ENCODE measurements around the gene LRP8.
A peak's percentile ranks its signal among the peaks of the same experiment; 100 is the strongest.
"Not testable (repeated sequence)": the region's sequence is repeated elsewhere in the genome, so short reads cannot be mapped to it uniquely, and the experiment has no call there.

LRP8 gene

GRCh38 chr1:53303243-53303642 lies 24.6 kb downstream of the LRP8 start:
- DNase-seq, result no peak

GRCh38 chr1:53299233-53299632 lies 28.6 kb downstream of the LRP8 start:
- no peak for DNase-seq

GRCh38 chr1:53298045-53298637 lies 29.7 kb downstream of the LRP8 start:
- DNase-seq, result no peak

- DNase-seq, result no peak
Measured at GRCh38 chr1:53297195-53297594, 30.7 kb downstream of the LRP8 start.

- peak; percentile 6 for DNase-seq
Measured at GRCh38 chr1:53296117-53296749, 31.6 kb downstream of the LRP8 start.

- DNase-seq, result no peak
Measured at GRCh38 chr1:53295726-53296116, 32.1 kb downstream of the LRP8 start.

- DNase-seq, result no peak
Measured at GRCh38 chr1:53295295-53295694, 32.6 kb downstream of the LRP8 start.

GRCh38 chr1:53294567-53294966 lies 33.3 kb downstream of the LRP8 start:
- DNase-seq, result peak; percentile 46

- DNase-seq, result no peak
Measured at GRCh38 chr1:53294061-53294460, 33.8 kb downstream of the LRP8 start.

- DNase-seq, result no peak
Measured at GRCh38 chr1:53293123-53293522, 34.7 kb downstream of the LRP8 start.

- DNase-seq, result no peak
Measured at GRCh38 chr1:53292690-53293089, 35.2 kb downstream of the LRP8 start.

- DNase-seq, result no peak
Measured at GRCh38 chr1:53291574-53291973, 36.3 kb downstream of the LRP8 start.

GRCh38 chr1:53288790-53289429 lies 39.0 kb downstream of the LRP8 start:
- no peak for DNase-seq

- DNase-seq, result no peak
Measured at GRCh38 chr1:53288002-53288789, 39.7 kb downstream of the LRP8 start.

- DNase-seq, result no peak
Measured at GRCh38 chr1:53286955-53287354, 40.9 kb downstream of the LRP8 start.

GRCh38 chr1:53285969-53286760 lies 41.7 kb downstream of the LRP8 start:
- no peak for DNase-seq

GRCh38 chr1:53285546-53285945 lies 42.3 kb downstream of the LRP8 start:
- DNase-seq, result no peak

- no peak for DNase-seq
Measured at GRCh38 chr1:53284224-53285020, 43.4 kb downstream of the LRP8 start.

GRCh38 chr1:53283156-53283555 lies 44.7 kb downstream of the LRP8 start:
- DNase-seq, result not testable (repeated sequence)

- no peak for DNase-seq
Measured at GRCh38 chr1:53281133-53281532, 46.7 kb downstream of the LRP8 start.

- DNase-seq, result no peak
Measured at GRCh38 chr1:53280496-53280895, 47.4 kb downstream of the LRP8 start.

All from CD4-positive, alpha-beta T cell treated with Interleukin-4 for 4 hours (primary cell).